Activated T-cell treated with anti-CD3 and anti-CD28 coated beads, Interleukin-2, amount 50 U/mL, for 72 hours (primary cell): ENCODE results near the gene CAMK1D. TPM values are rescaled to one million over a fixed set of nuclear protein-coding genes. Genes with fewer than 3 reads are reported as not detected.

ENCODE experiments used
- ATAC-seq, 2 donors: fragments of 150-1000 bp; cut with Tn5 transposase; replicated peaks in 1 of 2; 2 replicates each; pipeline ENCODE4 v1.10.0; 2021; ENCODE audit warnings: moderate library complexity in 2 of 2, mild to moderate bottlenecking in 1 of 2
- DNase-seq, 2 donors: peaks; one replicate each; pipeline ENCODE4 v3.0.0; 2021 to 2022; ENCODE audit warnings: mixed read lengths in 1 of 2
- H3K27ac Mint-ChIP-seq: one replicate; pipeline ENCODE4 v1.8.0; 2022; ENCODE audit warnings: mild to moderate bottlenecking, moderate library complexity, mixed read lengths
- H3K27me3 Mint-ChIP-seq: one replicate; pipeline ENCODE4 v1.8.0; 2022; ENCODE audit warnings: low read depth, mixed read lengths
- H3K36me3 Mint-ChIP-seq, 2 donors: one replicate each; pipeline ENCODE4 v1.8.0; 2022; ENCODE audit warnings: mixed read lengths in 2 of 2, mild to moderate bottlenecking in 1 of 2; ENCODE audit not compliant: insufficient read depth in 2 of 2
- H3K4me1 Mint-ChIP-seq: one replicate; pipeline ENCODE4 v1.8.0; 2022; ENCODE audit warnings: low read depth, mixed read lengths
- H3K4me3 Mint-ChIP-seq, 2 donors: one replicate each; pipeline ENCODE4 v1.8.0; 2022; ENCODE audit warnings: mild to moderate bottlenecking in 2 of 2, mixed read lengths in 2 of 2, moderate library complexity in 2 of 2
- H3K9me3 Mint-ChIP-seq, 2 donors: one replicate each; pipeline ENCODE4 v1.8.0; 2022; ENCODE audit warnings: mixed read lengths in 2 of 2
- total RNA-seq, 2 donors: library from RNA; stranded (reverse); gene quantifications; one replicate each; pipeline ENCODE4 v1.2.3, GENCODE V29; 2022

The CAMK1D gene
- total RNA-seq, 2 donors from 2014 or later = 19.9 to 25.3 TPM

GRCh38 chr10:12701696-12702095 lies 352.3 kb downstream of the CAMK1D start:
- Mint-ChIP-seq H3K9me3 (peaks cover 0 to 2% of the 10 kb centered on the region in 2 donors), H3K36me3 (peaks cover 3 to 5% of the 10 kb centered on the region in 2 donors), H3K4me1 (peaks cover 53% of the 10 kb centered on the region), H3K27me3 (no peaks in the 10 kb centered on the region), H3K4me3 (no peak overlapping the region), H3K27ac (peak overlapping the region; percentile 60)
- ATAC-seq (no peak), DNase-seq (no peak)

DNA sequence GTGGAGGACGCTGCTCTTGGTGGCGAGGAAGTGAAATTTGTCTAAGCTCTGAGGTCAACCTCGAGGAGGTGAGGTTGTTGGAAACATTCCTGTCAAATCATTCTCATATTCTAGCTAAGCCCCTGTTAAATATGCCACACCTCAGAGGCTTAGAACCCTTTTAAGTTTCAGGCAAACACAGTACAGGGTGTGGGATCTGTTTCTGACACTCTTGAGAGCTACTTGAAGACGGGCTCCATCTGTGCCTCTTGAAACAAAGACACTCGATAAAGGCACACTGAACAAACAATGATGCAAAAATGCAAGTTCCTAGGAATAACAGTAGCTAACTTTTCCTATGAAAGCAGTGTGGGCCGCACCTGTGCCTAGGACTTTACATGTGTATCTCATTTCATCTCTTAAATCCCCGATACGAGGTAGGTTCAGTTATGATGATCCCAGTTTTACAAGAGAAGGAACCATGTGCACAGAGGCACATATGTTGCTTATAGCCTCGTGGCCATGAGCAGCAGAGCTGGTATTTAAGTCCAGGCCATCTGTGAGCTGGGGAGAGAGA lies 352.9 kb downstream of the CAMK1D start:
- Mint-ChIP-seq H3K9me3 (peaks cover 0 to 2% of the 10 kb centered on the region in 2 donors), H3K4me1 (peaks cover 59% of the 10 kb centered on the region), H3K27ac (no peak overlapping the region), H3K27me3 (no peaks in the 10 kb centered on the region), H3K36me3 (peaks cover 3 to 5% of the 10 kb centered on the region in 2 donors), H3K4me3 (no peak overlapping the region)
- no peak for DNase-seq
- ATAC-seq = no peak

DNA sequence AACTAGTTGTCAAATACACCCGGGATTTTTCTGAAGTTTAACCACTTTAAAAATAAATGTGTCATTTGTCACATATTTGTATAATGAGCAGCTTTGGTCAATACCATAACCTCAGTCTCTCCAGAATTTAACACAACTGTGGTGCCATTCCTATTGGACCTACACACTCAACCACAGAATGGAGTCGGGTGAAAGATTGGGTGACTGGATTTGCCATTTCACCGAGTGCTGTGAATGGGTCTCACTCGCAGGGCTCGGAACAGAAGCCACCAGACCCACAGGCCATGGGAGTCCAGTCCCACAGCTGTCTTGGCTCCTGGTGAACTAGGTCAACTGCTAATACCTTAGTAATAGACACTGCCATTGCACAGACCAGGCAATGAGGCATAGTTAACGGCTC lies 353.8 kb downstream of the CAMK1D start:
- H3K27ac Mint-ChIP-seq = peak overlapping the region; percentile 92
- peaks cover 3 to 5% of the 10 kb centered on the region in 2 donors for H3K36me3 Mint-ChIP-seq
- peaks cover 67% of the 10 kb centered on the region for H3K4me1 Mint-ChIP-seq
- H3K9me3 Mint-ChIP-seq = peaks cover 0 to 2% of the 10 kb centered on the region in 2 donors
- H3K4me3 Mint-ChIP-seq = no peak overlapping the region
- DNase-seq (no peak), ATAC-seq (no peak)
- H3K27me3 Mint-ChIP-seq = no peaks in the 10 kb centered on the region

DNA sequence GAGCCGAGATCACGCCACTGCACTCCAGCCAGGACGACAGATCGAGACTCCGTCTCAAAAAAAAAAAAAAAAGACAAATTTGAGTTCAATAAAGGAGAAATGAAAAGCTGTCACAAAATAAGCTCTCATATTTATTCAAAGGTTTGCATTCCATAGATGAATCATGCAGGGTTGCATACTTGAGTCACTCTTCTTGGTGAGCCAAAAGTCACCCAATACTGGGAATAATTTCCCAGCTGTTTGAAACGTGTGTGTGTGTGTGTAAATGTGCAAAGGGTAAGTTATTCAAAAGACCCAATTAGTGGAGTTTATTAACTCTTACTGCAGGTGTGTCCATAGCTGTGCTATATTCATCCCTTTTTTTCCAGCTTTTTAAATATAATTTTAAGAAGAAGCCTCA lies 354.5 kb downstream of the CAMK1D start:
- Mint-ChIP-seq H3K36me3 (peaks cover 3 to 5% of the 10 kb centered on the region in 2 donors), H3K4me3 (peak overlapping the region; percentile 39 to 65), H3K4me1 (peaks cover 74% of the 10 kb centered on the region), H3K27me3 (no peaks in the 10 kb centered on the region), H3K9me3 (peaks cover 0 to 2% of the 10 kb centered on the region in 2 donors), H3K27ac (peak overlapping the region; percentile 92)
- no peak for DNase-seq
- peak; percentile 23 to 32 for ATAC-seq

GRCh38 chr10:12704488-12704887 lies 355.1 kb downstream of the CAMK1D start:
- Mint-ChIP-seq H3K4me1 (peaks cover 74% of the 10 kb centered on the region), H3K9me3 (peaks cover 0 to 2% of the 10 kb centered on the region in 2 donors), H3K4me3 (peak overlapping the region in 1 of 2 donors; percentile 44), H3K27me3 (no peaks in the 10 kb centered on the region), H3K36me3 (peaks cover 3 to 5% of the 10 kb centered on the region in 2 donors), H3K27ac (peak overlapping the region; percentile 92)
- no peak for ATAC-seq
- DNase-seq = no peak

DNA sequence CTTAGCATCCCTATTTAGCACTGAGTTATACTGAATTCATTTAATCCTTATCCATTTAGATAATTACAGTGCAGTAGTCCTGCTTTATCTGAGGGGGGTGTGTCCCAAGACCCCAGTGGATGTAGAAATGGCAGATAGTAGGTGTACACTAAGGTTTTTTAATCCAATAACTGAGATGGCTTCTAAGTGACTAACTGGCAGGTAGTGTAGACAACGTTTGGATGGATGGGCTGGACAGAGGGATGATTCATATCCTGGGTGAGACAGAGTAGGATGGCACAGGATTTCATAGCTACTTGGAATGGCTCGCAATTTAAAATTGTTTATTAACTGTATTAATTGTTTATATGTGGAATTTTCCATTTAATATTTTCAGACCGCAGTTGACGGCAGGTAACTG lies 356.6 kb downstream of the CAMK1D start:
- DNase-seq = no peak
- H3K36me3 Mint-ChIP-seq = peaks cover 0 to 3% of the 10 kb centered on the region in 2 donors
- peak overlapping the region; percentile 2 for H3K27ac Mint-ChIP-seq
- no peak overlapping the region for H3K4me3 Mint-ChIP-seq
- H3K9me3 Mint-ChIP-seq = no peaks in the 10 kb centered on the region
- ATAC-seq = no peak
- no peaks in the 10 kb centered on the region for H3K27me3 Mint-ChIP-seq
- peaks cover 75% of the 10 kb centered on the region for H3K4me1 Mint-ChIP-seq

GRCh38 chr10:12707461-12708185 lies 358.3 kb downstream of the CAMK1D start:
- Mint-ChIP-seq H3K9me3 (no peaks in the 10 kb centered on the region), H3K4me3 (peak overlapping the region in 1 of 2 donors; percentile 84), H3K27me3 (no peaks in the 10 kb centered on the region), H3K4me1 (peaks cover 80% of the 10 kb centered on the region), H3K36me3 (no peaks in the 10 kb centered on the region), H3K27ac (peak overlapping the region; percentile 97)
- ATAC-seq (peak; percentile 33 to 52), DNase-seq (peak; percentile 47 to 60)

DNA sequence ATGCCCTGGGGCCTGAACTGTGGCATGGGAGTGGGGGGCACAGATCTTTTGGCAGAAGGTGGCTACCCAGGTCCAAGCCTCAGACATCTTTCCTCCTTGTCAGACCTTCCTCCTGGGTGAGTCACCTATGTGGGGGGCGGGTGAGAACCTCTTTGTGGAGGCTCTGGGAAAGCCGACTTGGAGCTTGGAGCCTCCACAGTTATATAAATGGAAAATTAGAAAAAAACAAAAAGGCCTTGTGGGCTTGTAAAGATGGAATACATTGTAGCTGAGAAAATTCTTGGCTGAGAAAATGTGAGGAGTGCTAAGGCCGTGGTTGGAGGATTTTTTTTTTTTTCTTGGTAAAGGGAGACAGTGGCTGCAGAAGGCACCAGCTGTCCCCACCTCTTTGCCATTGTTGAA lies 359.7 kb downstream of the CAMK1D start:
- no peak for ATAC-seq
- H3K27me3 Mint-ChIP-seq = no peaks in the 10 kb centered on the region
- DNase-seq = no peak
- H3K36me3 Mint-ChIP-seq = no peaks in the 10 kb centered on the region
- H3K27ac Mint-ChIP-seq = peak overlapping the region; percentile 96
- peaks cover 72% of the 10 kb centered on the region for H3K4me1 Mint-ChIP-seq
- H3K4me3 Mint-ChIP-seq = peak overlapping the region in 1 of 2 donors; percentile 51
- no peaks in the 10 kb centered on the region for H3K9me3 Mint-ChIP-seq

GRCh38 chr10:12709521-12709963 lies 360.2 kb downstream of the CAMK1D start:
- peak in 1 of 2 donors; percentile 6 for ATAC-seq
- DNase-seq = no peak
- Mint-ChIP-seq H3K27me3 (no peaks in the 10 kb centered on the region), H3K4me1 (peaks cover 67% of the 10 kb centered on the region), H3K4me3 (peak overlapping the region in 1 of 2 donors; percentile 51), H3K36me3 (no peaks in the 10 kb centered on the region), H3K9me3 (no peaks in the 10 kb centered on the region), H3K27ac (peak overlapping the region; percentile 96)

DNA sequence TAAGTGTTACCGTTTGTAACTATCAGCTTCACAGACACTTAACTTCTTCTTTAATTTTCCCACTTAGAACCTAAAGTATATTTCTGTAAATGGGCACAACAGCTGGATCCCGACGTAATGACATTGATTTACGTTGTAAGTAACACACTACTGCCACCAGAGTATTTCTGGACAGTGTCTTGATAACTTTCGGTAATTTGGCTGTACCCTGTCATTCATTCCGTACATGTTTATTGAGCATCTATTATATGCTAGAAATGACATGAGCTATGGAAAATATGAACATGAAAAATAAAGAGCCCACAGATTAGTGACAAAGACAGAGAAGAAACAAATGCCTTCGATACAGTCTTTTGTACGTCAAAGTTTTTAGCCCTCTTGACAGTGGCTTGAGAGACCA lies 360.8 kb downstream of the CAMK1D start:
- peak overlapping the region; percentile 27 to 51 for H3K4me3 Mint-ChIP-seq
- DNase-seq = no peak
- H3K27me3 Mint-ChIP-seq = no peaks in the 10 kb centered on the region
- peak overlapping the region; percentile 96 for H3K27ac Mint-ChIP-seq
- ATAC-seq = no peak
- no peaks in the 10 kb centered on the region for H3K36me3 Mint-ChIP-seq
- H3K4me1 Mint-ChIP-seq = peaks cover 63% of the 10 kb centered on the region
- H3K9me3 Mint-ChIP-seq = no peaks in the 10 kb centered on the region

DNA sequence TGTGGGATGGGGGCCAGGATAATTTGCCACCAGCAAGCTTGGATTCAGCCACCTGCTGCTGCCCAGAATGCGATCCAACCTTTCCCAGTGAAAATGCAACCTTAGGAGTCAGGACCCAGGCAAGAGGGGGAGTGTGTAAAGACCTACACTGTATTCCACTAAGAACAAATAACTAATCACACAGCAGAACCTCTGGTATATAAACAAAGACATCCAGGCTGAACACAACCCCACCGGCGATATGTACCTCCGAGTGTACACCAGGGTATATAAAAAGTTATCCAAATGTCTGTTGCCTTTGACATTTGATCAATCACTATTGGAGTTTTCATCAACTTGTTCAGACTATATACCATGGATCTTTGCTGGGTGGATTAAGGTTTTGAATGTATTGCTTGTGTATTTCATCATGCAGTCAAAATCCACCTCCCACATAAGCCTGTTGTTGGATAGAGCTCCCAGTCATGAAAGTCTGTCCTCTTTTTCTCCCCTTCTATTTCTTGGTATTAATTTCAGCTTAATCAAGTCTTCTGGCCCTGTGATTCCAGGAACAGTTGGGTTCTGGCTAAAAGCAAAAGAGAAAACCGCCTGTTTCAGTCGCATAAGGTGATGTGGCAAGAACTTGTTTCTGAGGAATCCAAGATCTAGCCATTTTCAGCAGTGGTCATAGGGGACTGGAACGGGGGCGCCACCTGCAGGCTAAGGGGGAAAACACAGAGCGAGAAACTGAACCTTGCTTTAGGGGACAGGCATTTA lies 361.4 kb downstream of the CAMK1D start:
- Mint-ChIP-seq H3K27ac (peak overlapping the region; percentile 96), H3K4me1 (peaks cover 63% of the 10 kb centered on the region), H3K36me3 (peaks cover 0 to 1% of the 10 kb centered on the region in 2 donors), H3K27me3 (no peaks in the 10 kb centered on the region), H3K9me3 (no peaks in the 10 kb centered on the region), H3K4me3 (peak overlapping the region; percentile 49 to 51)
- DNase-seq (peak; percentile 82 to 89), ATAC-seq (peak; percentile 79 to 83)

DNA sequence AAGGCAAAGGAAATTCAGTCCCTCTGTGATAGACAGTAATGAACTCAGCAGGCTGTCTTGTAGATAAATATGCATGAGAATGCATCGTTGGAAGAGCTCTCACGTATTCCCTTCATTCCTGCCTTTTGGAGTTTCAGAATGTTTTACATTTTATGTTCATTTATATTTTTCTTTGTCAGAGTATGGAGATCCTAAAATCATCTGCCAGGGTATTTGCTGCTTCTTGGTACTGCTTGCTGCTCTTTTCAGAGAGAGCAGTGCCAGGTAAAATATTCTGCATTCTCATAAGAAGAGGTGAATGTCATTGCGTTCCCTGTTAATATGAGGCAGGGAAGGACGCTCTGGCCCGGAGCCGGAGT lies 362.0 kb downstream of the CAMK1D start:
- Mint-ChIP-seq H3K36me3 (peaks cover 0 to 1% of the 10 kb centered on the region in 2 donors), H3K4me1 (peaks cover 63% of the 10 kb centered on the region), H3K27me3 (no peaks in the 10 kb centered on the region), H3K4me3 (peak overlapping the region; percentile 49 to 51), H3K9me3 (no peaks in the 10 kb centered on the region), H3K27ac (peak overlapping the region; percentile 96)
- no peak for ATAC-seq
- no peak for DNase-seq
